GM21447 (cell line): ENCODE results near the gene IL17RD.
"Not testable (repeated sequence)": the region's sequence is repeated elsewhere in the genome, so short reads cannot be mapped to it uniquely, and the experiment has no call there.

Experiments
- ATAC-seq: cut with Tn5 transposase; IDR thresholded peaks from one replicate; pipeline ENCODE4 v1.9.1; 2021; ENCODE audit not compliant: unreplicated experiment

IL17RD gene

DNA sequence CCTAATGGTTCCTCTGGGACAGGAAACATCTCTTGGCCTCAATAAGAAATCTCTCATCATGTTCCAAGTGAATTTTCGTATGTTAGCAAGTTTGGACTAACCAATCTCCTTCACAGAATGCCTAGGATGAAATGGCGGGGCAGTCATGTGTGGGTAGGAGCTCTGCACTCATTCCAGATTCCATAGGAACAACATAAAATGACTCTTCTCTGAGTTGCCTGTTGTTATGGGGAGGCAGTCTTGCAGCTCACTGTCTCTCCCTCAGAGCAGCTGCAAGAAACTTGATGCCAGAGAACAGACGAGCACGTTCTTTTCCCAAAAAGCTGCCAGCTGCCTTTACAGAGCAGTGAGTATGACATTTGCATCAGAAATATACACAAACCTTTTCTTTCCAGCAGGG lies 70.6 kb downstream of the IL17RD start:
- no peak for ATAC-seq

GRCh38 chr3:57093971-57094535 lies 71.1 kb downstream of the IL17RD start:
- ATAC-seq, result no peak

- no peak for ATAC-seq
These were observed 71.7 kb downstream of the IL17RD start for GRCh38 chr3:57093489-57093888.

GRCh38 chr3:57091521-57092273 lies 73.5 kb downstream of the IL17RD start:
- ATAC-seq, result no peak

DNA sequence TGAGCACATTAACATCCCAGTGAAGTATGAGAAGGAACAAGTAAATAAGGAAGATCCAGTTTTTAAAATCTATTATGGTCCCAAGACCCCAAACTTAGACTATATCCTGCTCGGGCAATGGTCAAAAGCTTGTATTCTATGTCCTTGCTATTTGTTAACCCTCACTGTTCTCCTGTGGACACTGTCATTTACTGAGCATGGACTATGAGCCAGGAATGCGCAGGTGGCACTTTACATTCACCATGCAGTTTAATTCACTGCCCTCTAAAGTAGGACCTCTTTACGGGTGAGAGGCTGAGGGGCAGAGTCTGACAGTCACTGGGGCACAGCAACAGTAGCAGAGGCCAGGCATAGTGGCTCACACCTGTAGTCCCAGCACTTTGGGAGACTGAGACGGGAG lies 76.1 kb downstream of the IL17RD start:
- ATAC-seq, result no peak

DNA sequence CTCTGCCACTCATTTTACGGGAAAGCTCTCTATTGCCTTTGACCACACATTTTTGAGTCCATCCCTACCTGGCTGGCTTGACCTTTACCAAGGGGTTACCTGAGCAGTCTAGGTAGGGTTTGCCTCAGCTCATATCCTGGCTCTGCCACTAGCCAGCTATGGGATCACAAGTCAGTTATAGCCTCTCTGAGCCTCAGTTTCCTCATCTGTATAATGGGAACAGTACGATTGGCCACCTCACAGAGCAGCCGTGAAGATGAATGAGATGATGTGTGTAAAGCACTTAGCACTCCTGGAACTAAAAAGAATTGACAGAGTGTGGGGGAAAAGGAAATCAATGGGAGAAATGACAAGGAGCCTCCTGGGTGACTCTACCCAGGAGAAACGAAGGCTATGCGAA lies 76.7 kb downstream of the IL17RD start:
- ATAC-seq, result no peak

DNA sequence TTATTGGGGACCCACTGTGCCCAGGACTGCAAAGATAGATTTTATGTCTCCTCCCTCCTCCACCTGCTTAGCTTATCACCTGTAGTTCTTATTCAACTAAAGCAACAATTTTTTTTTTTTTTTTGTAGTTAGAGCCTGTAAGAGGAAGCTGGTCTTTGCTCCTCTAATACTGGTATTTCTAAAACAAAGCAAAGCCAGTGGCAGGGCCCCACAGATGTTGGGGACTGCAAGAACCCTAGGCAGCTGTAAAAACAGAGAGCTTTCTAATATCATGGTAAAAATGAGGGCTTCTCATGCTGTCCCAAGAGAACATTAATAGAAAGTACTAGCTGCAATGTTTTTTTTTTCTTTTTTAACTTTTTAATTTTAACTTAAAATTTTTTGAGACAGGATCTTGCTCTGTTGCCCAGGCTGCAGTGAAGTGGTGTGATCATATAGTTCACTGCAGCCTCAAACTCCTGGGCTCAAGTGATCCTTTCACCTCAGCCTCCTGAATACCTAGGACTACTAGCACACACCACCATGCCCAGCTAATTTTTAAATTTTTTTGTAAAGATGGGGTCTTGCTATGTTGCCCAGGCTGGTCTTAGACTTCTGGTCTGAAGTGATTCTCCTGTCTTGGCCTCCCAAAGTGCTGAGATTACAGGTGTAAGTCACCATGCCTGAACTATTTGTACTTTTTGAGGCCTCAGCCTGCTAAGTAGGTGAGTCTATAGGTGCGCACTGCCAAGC lies 77.6 kb downstream of the IL17RD start:
- ATAC-seq, result no peak

GRCh38 chr3:57086201-57086600 lies 79.0 kb downstream of the IL17RD start:
- ATAC-seq, result no peak

DNA sequence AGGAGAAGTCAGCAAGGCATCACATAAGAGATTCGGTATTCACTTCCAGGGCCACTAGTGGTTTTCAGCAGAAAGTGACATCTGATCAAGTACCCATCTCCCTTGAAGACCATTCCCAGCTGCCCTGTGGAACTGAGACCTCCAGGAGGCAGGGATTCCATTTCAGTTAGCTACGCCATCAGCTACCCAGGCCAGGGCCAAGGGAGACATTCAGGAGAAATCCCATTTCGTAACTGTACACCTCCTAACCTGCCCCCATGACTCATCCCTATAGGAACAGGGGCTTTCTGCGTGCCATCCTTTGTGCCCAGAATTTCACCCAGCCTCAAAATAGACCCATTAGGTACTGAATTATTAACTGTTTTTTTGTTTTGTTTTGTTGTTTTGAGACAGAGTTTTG lies 79.9 kb downstream of the IL17RD start:
- ATAC-seq, result no peak

GRCh38 chr3:57083266-57083995 lies 81.7 kb downstream of the IL17RD start:
- ATAC-seq, result not testable (repeated sequence)

DNA sequence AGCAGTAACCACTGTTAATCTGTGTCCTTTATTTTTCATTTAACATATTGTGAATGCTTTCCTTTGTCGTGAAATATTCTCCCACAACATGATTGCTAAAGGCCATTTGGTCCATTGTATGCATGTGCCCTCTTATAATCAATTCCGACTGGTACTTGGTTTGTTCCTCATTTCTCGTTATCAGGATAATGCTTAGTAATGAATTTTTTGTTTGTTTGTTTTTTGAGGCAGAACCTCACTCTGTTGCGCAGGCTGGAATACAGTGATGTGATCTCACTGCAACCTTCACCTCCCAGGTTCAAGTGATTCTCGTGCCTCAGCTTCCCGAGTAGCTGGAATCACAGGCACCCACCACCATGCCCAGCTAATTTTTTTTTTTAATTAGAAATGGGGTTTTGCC lies 82.7 kb downstream of the IL17RD start:
- no peak for ATAC-seq

DNA sequence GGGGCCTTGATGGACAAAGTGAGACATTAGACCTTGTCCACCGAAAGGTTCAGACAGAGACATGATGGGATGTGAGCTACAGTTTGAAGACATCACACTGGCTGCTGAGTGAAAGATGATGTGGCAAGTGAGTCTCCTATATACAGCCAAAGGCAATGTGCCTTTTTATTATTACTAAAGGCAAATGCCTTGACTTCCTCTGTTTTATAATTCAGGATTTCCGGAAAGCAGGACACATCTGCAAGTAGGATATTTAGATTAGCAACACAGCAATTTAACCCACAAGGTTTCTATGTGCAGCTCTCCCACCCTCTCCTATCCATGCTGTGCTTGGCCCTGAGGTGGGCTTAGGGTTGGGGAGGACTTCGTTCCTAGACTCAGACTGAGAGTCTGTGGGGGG lies 84.0 kb downstream of the IL17RD start:
- ATAC-seq, result no peak

DNA sequence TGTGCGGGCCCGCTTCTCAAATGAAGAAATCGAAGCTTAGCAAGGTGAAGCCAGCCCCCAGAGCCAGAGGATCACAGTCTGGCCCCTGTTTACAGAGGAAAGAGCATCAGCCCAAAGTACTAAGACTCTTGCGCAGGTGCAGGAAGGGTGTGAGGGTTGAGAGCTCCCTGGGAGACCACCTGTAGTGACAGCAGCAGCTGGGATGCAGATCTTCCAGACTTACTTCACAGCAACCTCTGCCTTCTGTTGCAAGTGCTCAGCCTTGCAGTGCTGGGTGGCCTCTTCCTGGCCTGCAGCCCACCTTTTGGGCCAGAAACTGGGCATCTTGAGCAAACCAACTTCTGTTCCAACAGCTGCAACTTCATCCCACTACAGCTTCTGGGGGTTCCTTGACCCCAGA lies 85.0 kb downstream of the IL17RD start:
- no peak for ATAC-seq

- no peak for ATAC-seq
These were observed 85.7 kb downstream of the IL17RD start for GRCh38 chr3:57079474-57079831.

GRCh38 chr3:57078635-57079473 lies 86.3 kb downstream of the IL17RD start:
- ATAC-seq, result no peak

- ATAC-seq, result no peak
These were observed 86.9 kb downstream of the IL17RD start for GRCh38 chr3:57078344-57078634.

DNA sequence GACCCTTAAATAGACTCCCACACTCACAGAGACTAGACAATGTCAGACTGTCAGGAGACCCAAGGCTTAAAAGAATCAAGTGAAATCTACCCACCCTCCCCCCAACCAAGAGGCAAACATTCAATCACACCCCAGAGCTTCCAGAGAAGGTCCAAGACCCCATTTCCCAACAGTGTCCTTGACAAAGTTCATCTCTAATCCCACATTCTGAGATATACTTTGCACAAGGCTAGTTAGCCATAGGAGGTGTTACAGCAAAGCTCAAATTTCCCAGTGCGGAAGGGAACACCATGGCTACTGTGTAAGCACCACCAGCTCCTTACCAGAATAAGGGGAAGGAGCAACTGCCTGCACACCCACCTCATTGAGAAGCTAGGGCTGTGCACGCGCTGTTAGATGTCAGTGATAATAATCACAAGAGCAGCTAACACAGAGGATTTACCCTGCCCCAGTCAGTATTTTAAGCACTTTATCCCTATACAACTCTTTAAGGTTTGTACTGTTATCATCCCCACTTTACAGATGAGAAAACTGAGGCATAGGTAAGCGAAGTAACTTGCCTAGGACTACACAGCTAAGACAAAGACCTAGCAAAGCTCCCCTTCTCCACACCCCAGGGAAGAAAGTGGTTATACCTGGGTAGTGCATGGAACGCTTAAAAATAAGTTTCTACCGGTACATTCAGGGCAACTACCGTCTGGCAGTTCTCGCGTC lies 87.4 kb downstream of the IL17RD start:
- no peak for ATAC-seq

DNA sequence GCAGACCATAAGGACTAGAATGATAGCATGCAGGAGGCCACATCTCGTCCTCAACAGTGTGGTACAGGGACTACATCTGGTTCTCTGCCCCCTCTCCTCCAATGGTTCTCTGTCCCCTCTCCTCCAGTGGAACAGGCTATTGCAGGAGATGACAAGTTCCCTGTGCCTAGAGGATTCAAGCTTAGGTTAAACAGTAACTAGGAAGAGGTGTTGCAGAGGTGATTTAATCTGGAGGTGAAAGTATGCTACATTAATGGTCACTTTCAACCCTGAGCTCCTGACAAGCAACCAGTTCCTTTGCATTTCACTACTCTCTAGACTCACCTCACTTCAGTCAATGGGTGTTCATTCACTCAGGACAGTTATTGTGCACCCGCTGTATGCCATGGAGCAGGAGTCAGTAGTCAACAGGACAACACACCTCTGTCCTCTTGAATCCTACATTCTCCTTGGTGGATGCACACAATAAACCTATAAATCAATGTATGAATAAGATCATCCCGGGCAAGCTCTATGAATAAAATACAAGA lies 88.7 kb downstream of the IL17RD start:
- no peak for ATAC-seq

DNA sequence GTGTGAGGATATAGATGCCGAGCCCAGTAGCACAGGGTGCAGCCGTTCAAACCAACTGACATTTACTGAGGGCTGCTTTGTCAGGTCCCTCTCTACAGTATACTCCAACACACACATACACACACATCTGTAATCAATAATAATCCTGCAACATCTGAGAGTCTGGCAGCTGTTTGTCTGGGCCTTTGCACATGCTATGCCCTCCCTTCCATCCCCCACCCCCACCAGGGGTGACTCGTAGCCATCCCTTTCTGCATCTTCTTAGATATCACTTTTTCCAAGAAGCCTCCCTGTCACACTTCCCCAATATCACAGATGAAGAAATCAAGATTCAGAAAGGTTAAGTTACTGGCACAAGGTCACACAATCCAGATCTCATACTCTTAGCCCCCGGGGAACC lies 91.0 kb downstream of the IL17RD start:
- no peak for ATAC-seq

DNA sequence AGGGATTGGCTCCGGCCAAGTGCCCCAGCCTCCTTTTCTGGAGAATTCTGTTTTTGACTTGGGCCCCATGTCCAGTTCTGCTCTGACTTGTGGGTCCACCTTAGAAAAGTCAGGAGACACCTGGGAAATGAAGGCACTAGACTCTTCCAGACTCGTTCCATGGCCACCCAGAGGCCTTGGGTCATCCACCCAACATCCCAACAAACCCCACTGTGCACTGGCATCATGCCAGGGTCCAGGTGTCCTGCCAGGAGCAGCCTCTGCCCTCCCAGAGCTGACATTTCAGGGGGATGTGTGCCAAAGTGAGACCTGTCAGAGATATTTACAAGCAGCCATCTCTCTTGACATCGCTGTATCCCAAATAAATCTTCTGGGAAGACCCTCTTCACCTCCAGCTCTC lies 91.5 kb downstream of the IL17RD start:
- ATAC-seq, result no peak
